ENCODE data around the gene SLC25A45. TPM values are rescaled to one million over a fixed set of nuclear protein-coding genes. Genes with fewer than 3 reads are reported as not detected.
A peak's percentile ranks its signal among the peaks of the same experiment; 100 is the strongest.

The SLC25A45 gene
- total RNA-seq, 2 donors from 2014 or later, result 11.7 to 13.3 TPM

GRCh38 chr11:65425971-65426838 lies 43.8 kb upstream of the SLC25A45 start:
- Histone ChIP-seq H3K4me3 (peak overlapping the region; percentile 83 to 97), H3K27ac (peak overlapping the region; percentile 100), H3K4me1 (replicated peaks) (no peaks in the 10 kb centered on the region), H3K9me3 (no peaks in the 10 kb centered on the region), H3K36me3 (no peaks in the 10 kb centered on the region), H3K27me3 (replicated peaks; ENCODE audit: insufficient read depth) (no peaks in the 10 kb centered on the region)
- 2% methylated on average over 9 of the region's 9 CpGs for WGBS
- DNase-seq (ENCODE audit: low spot score), result no peak
- intact Hi-C loops (cut with DNase I), result no loop called here
- TF ChIP-seq POLR2AphosphoS5 (IDR thresholded peaks at IDR 0.05) (peak; percentile 86), CTCF (IDR thresholded peaks at IDR 0.05) (no peak)

GRCh38 chr11:65425105-65425970 lies 42.9 kb upstream of the SLC25A45 start:
- no peaks in the 10 kb centered on the region for H3K36me3 ChIP-seq
- DNase-seq (ENCODE audit: low spot score), result no peak
- peaks cover 6% of the 10 kb centered on the region for H3K4me1 ChIP-seq (replicated peaks)
- H3K27ac ChIP-seq, result peak overlapping the region; percentile 100
- 2% methylated on average over 9 of the region's 9 CpGs for WGBS
- TF ChIP-seq CTCF (IDR thresholded peaks at IDR 0.05), result peak in 1 of 4 experiments; percentile 12
- peak; percentile 14 for TF ChIP-seq POLR2A (IDR thresholded peaks at IDR 0.05)
- TF ChIP-seq POLR2AphosphoS5 (IDR thresholded peaks at IDR 0.05), result peak; percentile 83
- H3K4me3 ChIP-seq, result peak overlapping the region; percentile 83 to 97
- H3K9me3 ChIP-seq, result no peaks in the 10 kb centered on the region
- intact Hi-C loops (cut with DNase I), result no loop called here
- no peaks in the 10 kb centered on the region for H3K27me3 ChIP-seq (replicated peaks; ENCODE audit: insufficient read depth)

GRCh38 chr11:65424205-65425104 lies 42.0 kb upstream of the SLC25A45 start:
- DNase-seq (ENCODE audit: low spot score), result no peak
- Histone ChIP-seq H3K4me3 (peak overlapping the region; percentile 83 to 97), H3K9me3 (no peaks in the 10 kb centered on the region), H3K4me1 (replicated peaks) (peaks cover 10% of the 10 kb centered on the region), H3K27me3 (replicated peaks; ENCODE audit: insufficient read depth) (no peaks in the 10 kb centered on the region), H3K36me3 (no peaks in the 10 kb centered on the region), H3K27ac (peak overlapping the region; percentile 100)
- no peak for TF ChIP-seq CTCF (IDR thresholded peaks at IDR 0.05)
- peak; percentile 35 for TF ChIP-seq POLR2A (IDR thresholded peaks at IDR 0.05)
- TF ChIP-seq POLR2AphosphoS5 (IDR thresholded peaks at IDR 0.05), result peak; percentile 85
- WGBS, result under 1% methylated on average over 18 of the region's 18 CpGs
- intact Hi-C loops (cut with DNase I), result no loop called here

GRCh38 chr11:65423516-65424204 lies 41.2 kb upstream of the SLC25A45 start:
- under 1% methylated on average over 19 of the region's 19 CpGs for WGBS
- intact Hi-C loops (cut with DNase I), result no loop called here
- DNase-seq (ENCODE audit: low spot score), result no peak
- Histone ChIP-seq H3K9me3 (no peaks in the 10 kb centered on the region), H3K4me3 (peak overlapping the region; percentile 83 to 97), H3K4me1 (replicated peaks) (peaks cover 14% of the 10 kb centered on the region), H3K27me3 (replicated peaks; ENCODE audit: insufficient read depth) (no peaks in the 10 kb centered on the region), H3K36me3 (no peaks in the 10 kb centered on the region), H3K27ac (peak overlapping the region; percentile 100)
- TF ChIP-seq CTCF (IDR thresholded peaks at IDR 0.05) (no peak), POLR2A (IDR thresholded peaks at IDR 0.05) (peak; percentile 42), POLR2AphosphoS5 (IDR thresholded peaks at IDR 0.05) (peak; percentile 70)
